GM08714 (cell line): Measurements from ENCODE around the gene TMEM174.

Experiments
- H3K4me3 ChIP-seq: fragments of 200-500 bp; sonication (Bioruptor generic); 2 replicates; pipeline ENCODE4 v1.5.1; 2014; ENCODE audit warnings: mild to moderate bottlenecking, low read length, inconsistent platforms
- ZNF274 ChIP-seq: IDR thresholded peaks from 2 replicates; pipeline ENCODE4 v1.6.1; 2012; ENCODE audit warnings: mild to moderate bottlenecking, low read depth, low read length

TMEM174 gene

DNA sequence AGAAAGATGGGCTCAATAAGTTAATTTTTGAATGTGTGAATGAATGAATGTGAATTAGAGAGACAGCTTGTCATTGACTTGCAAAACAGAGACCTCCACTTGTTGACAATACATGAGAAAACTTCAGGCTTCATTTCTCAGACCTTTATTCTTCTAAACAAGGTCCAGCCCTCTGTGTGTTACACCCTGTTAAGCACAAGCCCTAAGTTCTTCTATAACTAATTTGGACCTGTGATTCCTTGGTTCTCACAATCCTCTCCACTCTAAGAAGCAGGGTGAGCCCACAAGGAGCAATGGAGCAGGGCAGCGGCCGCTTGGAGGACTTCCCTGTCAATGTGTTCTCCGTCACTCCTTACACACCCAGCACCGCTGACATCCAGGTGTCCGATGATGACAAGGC is at the start of gene TMEM174:
Gene TMEM174 (plus strand): TSS at position 243 of the 400 bp plus-strand sequence. CDS start 51 bp downstream, at position 294.
- no peak for TF ChIP-seq ZNF274
- no peak within 1 kb of the TSS for H3K4me3 ChIP-seq

- H3K4me3 ChIP-seq, result no peak overlapping the region
- TF ChIP-seq ZNF274, result no peak
These were observed 47.7 kb upstream of the TMEM174 start for GRCh38 chr5:73125289-73125688.

- H3K4me3 ChIP-seq, result no peak overlapping the region
- TF ChIP-seq ZNF274, result no peak
These were observed 46.6 kb upstream of the TMEM174 start for GRCh38 chr5:73126381-73126780.

GRCh38 chr5:73126957-73127356 is 46.0 kb upstream of the TMEM174 start:
- H3K4me3 ChIP-seq, result no peak overlapping the region
- no peak for TF ChIP-seq ZNF274

DNA sequence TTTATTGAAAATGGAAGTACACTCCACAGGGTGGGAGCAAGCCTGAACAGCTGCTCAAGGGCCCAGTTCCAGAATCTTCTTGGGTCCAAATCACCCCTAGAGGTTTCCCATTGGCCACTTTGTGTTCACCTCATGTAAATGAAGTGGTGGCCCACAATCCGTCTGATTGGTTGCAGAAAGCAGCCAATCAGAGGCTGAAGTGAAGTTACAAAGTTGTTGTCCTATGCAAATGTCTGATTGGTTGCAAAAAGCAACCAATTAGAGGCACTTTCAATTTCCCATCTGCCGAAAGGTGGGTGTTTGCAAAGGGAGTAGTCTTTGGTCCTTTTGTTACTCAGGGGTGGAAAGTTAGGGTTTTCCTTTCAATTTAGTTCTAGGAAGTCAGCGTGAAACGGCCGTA is 43.9 kb upstream of the TMEM174 start:
- H3K4me3 ChIP-seq, result no peak overlapping the region
- no peak for TF ChIP-seq ZNF274

DNA sequence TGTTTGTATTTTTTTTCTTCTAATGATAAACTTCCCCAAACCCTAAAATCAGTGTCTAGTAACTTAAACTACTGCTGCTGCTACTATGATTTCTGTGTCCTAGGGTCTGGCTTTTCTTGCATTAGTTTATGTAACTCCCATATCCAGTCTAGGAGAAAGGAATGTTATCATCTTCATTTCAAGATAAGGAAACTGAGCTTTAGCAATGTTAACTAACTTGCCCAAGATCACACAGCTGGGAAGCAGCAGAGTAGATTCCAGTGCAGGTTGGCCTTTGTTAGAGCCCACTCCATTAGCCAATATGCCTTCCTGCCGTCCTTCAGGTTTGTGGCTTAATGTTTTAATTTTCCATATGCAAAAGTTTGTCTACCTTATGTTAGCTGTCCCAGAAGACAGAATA is 42.2 kb upstream of the TMEM174 start:
- TF ChIP-seq ZNF274, result no peak
- H3K4me3 ChIP-seq, result no peak overlapping the region

DNA sequence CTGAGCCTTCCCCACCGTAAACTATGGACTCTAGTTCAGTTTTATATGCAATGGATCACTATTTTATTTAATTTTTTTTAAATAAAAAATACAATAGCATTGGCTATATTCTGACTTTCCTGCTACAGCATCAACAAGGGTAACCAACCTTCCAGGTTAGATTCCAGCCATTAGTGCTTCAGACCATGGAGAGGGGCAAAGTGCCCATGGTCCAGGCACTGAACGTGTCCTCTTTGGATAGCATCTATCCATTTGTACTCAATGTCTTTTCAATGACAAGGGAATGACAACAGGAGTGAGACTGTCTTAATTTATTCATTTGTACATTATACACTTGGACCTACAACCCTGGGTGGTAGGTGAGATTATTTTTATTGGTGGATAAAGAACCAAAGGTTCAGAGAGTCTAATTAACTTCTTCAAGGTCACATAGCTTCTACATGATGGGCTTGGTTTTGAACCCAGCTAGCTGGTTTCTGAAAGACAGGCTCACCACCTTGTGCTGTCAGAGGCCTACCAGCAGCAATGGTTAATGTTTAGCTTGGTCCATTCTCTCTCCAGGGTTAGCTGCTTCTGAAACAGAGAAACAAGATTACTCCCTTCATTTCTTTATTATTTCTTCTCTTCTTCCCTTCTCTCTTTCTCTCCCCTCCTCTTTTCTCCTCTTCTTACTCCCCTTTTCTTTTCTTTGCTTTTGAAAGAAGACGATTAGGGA is 41.1 kb upstream of the TMEM174 start:
- H3K4me3 ChIP-seq, result no peak overlapping the region
- no peak for TF ChIP-seq ZNF274

GRCh38 chr5:73132759-73133158 is 40.2 kb upstream of the TMEM174 start:
- TF ChIP-seq ZNF274, result no peak
- no peak overlapping the region for H3K4me3 ChIP-seq

DNA sequence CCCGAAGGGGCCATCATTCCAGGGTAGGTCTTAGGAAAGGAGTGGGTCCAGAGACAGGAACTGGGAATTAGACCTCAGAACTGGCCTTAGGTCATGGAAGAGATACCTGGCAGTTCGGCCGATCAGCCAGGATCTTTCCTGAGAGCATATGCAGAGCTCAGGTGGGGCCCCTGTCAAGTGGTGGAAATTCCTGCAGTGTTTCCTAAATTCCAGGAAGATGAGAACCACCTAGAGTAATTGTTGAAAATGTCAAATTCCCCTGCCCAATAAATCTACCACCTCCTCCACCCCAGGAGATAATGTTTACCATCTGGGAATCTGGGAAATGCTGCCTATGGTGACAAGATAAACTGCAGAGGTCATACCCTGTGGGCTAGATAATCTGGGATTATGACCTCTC is 38.0 kb upstream of the TMEM174 start:
- no peak for TF ChIP-seq ZNF274
- no peak overlapping the region for H3K4me3 ChIP-seq

DNA sequence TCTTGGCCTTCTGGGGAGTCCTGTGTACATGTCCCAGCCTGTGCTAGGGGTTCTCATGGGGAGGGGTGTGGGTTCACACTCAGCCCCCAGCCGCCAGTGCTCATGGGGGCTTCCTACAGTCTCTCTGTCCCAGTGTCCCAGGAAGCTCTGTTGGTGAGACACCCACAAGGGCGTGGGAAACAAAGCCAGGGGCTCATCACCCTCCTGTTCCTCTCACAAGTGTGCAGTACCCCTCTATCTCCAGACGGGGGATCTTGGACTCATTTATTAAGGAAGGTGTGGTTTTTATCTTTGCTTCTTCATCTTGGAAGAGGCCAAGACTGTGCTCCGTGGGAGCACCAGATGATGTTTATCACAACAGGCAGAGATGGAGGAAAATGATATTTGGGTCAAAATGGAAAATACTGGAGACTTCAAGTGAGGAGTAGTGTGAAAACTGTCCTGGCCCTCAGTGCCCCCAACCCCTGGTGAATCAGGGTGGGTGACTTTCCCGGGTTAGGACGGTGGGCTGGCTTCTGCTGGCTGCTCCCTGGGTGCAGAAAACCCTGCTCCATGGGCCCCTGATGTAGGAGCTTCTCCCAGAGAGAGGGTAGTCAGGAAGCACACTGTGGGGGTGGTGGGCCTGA is 37.5 kb upstream of the TMEM174 start:
- no peak for TF ChIP-seq ZNF274
- H3K4me3 ChIP-seq, result no peak overlapping the region

DNA sequence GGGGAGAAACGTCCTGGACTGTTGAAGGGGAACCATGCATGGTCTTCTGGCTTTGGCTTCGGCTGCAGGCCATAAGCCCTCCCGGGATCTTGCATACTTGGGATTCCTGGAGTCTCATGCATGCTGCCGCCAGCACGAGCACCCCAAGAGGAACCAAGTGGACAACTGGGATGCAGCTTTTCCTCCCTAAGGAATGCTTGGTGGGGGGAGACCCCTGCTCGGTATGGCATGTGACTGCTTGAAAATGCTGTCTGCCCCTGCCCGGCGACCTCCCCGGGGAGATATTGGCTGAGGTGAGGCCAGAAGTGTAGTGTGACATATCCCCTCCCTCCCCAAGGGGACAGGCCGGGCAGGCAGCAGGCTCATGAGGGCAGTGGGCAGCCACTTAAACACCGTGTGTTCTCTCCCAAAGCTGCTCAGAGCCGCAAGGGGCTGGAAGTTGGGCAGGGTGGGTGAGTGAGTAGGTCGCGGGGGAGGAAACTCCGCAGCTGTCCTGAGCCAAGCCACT is 36.9 kb upstream of the TMEM174 start:
- no peak overlapping the region for H3K4me3 ChIP-seq
- no peak for TF ChIP-seq ZNF274

- TF ChIP-seq ZNF274, result no peak
These were observed 35.1 kb upstream of the TMEM174 start for GRCh38 chr5:73137563-73138530.

GRCh38 chr5:73139485-73139884 is 33.5 kb upstream of the TMEM174 start:
- no peak overlapping the region for H3K4me3 ChIP-seq
- no peak for TF ChIP-seq ZNF274

More at GRCh38 chr5:73137563-73138530, 35.1 kb upstream of the TMEM174 start:
- H3K4me3 ChIP-seq, result no peak overlapping the region

DNA sequence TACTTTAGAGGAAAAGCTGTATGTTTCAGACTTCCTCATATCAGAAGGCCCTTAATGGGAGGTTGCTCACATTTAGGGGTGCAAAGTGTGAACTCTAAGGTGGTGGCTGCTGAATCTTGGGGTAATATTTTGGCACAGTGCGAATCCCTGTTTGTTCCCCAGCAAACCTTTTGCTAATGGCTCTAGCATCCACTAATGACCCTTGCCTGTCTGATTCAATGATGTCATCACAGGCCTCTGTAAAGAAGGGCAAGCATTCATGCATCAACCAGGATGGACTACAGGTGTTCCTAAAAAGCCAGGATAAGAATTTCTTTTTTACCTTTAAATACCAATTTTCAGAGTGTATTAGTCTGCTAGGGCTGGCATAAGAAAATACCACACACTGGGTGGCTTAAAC is 32.2 kb upstream of the TMEM174 start:
- TF ChIP-seq ZNF274, result no peak
- no peak overlapping the region for H3K4me3 ChIP-seq
